Cerebellar cortex (tissue), 1 donor: ENCODE data around the gene DRC3.

Experiments used
- DNase-seq: peaks from one replicate; pipeline ENCODE4 v3.0.0-alpha.2; 2015; ENCODE audit warnings: low spot score

Gene DRC3

GRCh38 chr17:17965152-17965721, 7.4 kb upstream of the DRC3 start:
- DNase-seq = no peak

DNA sequence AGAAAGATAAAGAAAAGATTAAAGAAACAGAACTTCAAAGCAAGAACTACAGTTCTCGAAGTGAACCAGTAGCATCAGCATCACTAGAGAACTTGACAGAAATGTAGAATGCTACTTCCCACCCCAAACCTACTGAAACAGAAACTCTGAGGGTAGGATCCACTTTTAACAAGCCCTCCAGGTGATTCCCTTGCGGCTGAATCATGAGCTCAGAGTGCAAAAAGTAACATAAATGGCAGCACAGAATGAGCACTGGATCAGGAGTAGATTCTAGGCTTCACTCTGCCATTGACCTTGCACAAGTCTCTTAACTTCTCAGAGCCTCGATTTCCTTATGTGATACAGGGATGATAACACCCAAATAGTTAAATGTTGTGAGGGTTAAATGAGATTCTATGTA, 6.3 kb upstream of the DRC3 start:
- DNase-seq = no peak

GRCh38 chr17:17970699-17971430, 1.8 kb upstream of the DRC3 start:
- DNase-seq = no peak

DNA sequence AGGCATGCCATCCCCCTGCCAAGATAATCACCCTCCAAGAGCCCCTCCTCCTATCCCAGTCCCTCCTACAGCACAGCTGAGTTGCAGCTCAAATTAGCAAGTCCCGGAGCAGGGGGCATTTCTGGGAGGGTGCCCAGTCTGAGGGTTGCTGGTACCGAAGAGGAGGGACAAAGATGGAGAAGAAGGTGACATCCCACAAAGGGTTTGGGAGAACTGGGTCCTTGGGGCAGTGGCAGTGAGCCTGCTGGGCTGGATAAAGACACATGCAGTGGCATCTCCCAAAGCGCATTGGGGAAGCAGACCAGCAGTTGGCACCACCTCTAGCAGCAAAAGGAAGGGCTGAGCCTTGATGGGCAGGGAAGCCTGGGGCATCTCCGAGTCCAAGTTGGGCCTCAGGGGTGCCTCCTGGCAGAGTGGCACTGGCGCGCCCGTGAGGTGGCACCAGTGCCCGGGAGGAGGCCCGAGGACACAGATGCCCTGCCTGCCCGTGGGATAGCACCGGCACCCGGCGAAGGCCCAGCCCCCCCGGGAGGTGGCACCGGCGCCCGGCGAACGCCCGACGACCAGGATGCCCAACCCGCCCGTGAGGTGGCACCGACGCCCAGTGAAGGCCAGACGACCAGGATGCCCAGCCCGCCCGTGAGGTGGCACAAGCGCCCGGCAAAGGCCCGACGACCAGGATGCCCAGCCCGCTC, 1.1 kb upstream of the DRC3 start:
- no peak for DNase-seq

DNA sequence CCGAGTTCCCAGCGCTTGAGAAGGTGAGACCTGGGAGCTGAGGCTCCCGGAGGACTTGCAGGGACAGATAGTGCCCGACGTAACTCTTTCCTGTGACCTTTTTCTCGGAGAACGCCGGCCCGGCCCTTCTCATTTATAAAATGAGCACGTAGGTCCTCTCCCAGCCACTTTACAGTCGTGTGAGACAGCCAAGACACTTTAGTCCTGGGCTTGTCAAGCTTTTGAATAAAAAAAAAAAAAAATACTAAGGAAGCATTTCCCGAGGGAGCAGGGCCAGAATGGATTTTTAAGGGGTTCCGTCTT, 241 bp downstream of the DRC3 start:
- DNase-seq = no peak

GRCh38 chr17:17975436-17975835, 2.8 kb downstream of the DRC3 start:
- no peak for DNase-seq

GRCh38 chr17:17976931-17977570, 4.4 kb downstream of the DRC3 start:
- no peak for DNase-seq

DNA sequence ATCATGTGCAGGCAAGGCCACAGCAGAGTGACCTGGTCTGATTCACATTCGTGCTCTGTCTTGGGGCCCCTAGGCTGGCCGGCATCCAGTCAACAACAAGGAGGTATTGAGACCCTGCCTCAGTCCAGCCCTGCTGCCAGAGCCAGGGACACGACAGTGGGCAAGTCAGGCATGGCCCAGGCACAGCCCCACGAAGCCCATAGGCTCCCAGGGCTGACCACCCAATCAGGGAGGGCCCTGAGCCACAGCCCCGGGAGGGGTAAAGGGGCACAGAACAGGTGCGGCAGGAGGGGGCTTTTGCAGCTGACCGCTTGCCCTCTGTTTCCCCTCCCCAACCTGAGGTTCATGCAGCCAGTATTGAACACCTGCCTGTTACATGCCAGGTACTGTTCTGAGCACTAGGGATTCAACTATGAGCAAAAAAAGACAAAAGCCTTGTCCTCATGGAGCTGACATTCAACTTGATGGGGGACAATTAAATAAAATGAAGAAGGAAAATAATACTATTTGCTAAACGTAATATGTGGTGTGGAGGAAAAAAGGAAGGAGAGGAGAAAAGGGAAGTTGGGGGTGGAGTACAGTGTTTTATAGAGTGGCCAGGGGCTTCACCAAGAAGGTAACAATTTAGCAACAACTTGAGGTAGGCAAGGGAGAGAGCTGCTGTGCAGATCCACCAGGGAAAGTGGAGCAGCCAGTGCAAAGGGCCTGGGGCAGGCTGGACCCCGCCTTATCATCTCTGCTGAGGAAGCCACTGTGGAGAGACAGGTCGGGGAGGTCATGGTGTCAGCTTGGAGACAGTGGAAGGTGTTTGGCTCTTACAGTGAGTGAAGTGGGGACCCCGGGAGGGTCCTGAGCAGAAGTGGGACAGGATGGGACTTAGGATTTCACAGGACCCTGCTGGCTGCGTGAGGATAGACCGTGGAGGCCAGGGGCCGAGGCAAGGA, 6.1 kb downstream of the DRC3 start:
- no peak for DNase-seq

DNA sequence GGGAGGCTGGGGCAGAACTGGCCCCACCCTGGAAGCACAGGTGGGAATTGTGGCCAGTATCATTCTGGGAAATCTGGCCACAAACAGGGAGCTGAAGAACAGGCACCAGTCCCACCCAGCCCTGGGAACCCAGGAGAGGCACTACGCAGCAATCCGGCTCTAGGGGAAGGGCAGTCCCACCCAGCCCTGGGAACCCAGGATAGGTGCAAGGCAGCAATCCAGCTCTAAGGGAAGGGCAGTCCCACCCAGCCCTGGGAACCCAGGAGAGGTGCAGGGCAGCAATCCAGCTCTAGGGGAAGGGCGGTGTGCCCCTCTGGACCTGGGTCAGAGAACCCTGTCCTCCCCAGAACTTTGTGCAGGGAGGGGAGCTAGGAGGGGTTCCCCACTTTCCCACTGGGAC, 7.1 kb downstream of the DRC3 start:
- DNase-seq = no peak

DNA sequence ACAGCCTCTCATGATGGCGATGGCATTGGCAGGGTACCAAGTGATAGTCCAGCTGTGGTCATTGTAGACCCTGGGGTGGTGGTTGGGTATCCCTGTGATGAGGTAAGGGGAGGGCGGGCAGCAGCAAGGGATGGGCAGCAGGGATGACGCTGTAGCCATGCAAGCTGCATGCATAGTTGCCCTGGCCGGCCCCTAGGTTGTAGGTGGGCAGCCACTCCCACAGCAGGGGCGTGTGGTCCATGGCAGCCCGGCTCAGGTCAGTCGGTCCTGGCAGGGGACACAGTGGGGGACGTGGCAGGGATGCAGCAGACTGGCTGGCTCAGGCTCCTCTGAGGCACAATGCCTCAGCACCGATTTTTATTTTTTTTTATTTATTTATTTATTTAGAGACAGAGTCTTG, 8.7 kb downstream of the DRC3 start:
- DNase-seq = no peak

DNA sequence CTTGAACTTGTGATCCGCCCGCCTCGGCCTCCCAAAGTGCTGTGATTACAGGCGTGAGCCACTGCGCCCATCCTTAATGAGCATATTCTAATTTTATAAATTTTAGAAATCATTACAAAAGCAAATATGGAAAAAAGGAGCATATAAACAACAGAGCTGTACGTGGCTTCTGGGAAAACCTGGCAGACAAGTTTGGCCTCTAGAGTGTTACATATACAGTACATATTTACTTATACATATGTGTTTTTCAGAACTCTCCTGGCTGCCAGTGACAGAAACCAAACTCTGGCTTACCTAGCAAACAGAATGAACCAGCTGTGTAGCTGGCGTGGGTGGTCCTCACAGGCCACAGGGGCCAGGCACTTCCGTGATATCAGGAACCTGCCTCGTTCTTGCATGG, 10.1 kb downstream of the DRC3 start:
- DNase-seq = no peak

DNA sequence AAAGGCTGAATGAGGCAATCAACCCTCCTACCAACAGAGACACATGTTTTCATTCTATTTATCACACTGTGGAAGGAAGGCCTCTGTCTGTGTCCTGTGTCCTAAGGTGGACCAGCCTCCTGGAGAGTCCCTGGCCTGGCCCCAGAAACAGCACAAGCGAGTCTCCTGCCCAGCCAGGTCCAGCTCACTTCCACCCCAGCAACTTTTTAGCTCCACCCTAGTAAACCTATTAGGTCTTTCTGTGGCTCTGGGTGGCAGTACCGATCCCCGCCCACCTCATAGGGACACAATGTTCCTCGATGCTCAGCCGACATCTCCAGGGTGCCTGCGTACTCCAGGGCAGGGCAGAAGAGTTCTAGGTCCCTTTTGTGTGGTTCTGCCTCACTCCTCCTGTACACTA, 10.7 kb downstream of the DRC3 start:
- DNase-seq = no peak

DNA sequence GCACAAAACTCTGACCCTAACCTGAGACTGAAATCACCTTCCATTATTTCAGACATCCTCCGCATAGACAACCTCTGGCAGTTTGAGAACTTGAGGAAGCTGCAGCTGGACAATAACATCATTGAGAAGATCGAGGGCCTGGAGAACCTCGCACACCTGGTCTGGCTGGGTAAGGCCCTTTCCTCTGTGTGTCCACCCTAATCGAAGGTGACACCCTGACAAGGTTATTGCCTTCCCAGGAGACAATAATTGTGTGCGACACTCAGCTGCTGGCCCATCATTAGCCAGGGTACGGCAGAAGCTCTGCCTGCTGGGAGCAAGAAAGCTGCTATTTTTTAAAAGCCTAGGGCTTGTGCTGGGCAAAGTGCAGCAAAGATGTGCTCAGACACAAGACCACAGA, 11.1 kb downstream of the DRC3 start:
- DNase-seq = no peak

DNA sequence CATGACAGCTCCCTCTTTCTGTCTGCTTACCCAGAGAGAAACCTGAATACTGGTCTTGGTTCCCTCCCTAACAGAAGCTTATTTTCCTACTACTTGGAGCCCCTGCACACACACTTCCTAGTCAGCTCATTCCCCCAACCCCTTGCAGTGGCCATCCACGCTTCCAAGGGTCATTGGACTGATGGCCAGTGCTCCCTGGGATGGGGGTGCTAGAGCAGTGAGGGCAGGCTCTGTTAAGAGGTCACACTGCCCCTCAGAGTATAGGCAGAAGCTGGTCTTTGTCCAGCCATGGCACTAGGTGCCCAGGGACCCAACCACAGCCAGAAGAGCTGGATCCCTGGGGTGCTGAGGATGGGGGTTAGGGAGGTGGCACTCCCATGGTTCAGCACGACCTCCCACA, 12.5 kb downstream of the DRC3 start:
- no peak for DNase-seq

- no peak for DNase-seq
These were observed 12.9 kb downstream of the DRC3 start for GRCh38 chr17:17985555-17985954.

DNA sequence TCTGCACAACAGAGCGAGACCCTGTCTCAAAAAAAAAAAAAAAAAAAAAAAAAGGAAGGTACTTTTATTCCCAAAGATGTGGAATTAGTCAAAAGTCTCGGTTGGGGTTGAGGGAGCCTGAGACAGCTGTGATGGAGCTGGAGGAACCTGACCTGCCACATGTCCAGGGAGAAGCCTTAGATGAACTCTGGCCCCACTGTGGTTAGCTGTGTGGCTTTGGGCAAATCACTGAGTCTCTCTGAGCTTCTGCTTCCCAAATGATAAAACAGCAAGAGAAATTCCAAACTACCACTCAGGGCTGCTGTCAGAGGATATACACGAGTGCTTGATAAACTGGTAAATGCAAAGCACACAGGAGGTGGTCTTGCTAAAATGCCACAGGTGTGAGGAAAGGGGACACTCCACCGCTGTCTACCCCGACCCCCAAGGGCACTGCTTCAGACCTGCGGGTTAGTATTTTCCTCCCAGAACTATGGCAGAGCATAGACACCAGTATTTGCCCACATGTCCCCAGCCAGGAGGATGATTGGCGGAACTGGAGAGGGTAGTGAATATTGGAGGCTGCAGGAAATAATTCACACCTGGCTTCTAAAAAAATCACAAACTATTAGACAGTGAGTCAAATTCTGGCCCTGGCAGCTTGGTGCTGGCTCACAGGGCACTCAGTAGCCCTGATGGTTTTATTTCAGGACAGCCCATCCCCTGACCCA, 14.7 kb downstream of the DRC3 start:
- DNase-seq = no peak

GRCh38 chr17:17987901-17988300, 15.2 kb downstream of the DRC3 start:
- no peak for DNase-seq

DNA sequence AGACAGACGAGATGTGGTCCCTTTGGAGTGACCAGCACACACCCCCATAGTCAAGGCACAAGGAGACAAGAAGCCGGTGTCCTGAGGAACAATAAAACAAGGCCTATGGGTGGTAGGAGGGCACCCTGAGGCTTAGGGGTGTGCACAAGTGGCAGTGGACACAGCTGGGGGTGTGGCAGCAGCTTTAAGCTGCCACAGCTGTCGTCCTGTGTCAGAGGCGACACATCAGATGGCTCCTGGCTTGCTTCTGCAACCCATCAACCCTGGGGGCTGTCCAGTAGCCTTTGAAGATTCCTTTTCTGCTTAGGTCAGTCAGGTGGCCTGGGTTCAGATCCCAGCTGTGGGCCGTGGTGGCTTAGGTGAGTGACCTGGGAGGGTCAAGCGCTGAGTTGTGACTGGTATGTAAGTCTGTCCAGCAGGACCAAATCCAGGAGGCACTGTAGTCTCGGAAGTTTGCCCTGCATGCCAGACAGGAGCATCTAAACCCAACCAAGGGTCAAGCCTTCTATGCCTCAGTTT, 15.8 kb downstream of the DRC3 start:
- no peak for DNase-seq

DNA sequence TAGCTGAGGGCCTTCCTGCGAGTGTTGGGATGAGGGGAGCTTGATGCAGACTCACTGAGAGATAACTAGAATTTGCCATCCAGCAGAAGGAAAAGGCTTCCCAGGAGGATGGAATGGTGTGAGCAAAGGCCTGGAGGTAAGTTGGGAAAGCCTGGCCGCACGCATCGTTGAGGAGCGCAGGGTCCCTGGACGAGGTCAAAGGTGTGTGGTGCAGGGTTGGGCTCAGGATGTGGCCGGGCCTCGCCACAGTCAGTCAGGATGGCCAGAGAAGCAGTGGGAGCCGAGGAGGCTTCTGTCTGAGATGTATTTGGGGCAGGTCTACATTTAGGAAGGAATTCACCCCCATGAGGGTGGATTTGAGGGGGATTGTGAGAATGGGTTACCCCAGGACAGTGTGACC, 16.4 kb downstream of the DRC3 start:
- no peak for DNase-seq

DNA sequence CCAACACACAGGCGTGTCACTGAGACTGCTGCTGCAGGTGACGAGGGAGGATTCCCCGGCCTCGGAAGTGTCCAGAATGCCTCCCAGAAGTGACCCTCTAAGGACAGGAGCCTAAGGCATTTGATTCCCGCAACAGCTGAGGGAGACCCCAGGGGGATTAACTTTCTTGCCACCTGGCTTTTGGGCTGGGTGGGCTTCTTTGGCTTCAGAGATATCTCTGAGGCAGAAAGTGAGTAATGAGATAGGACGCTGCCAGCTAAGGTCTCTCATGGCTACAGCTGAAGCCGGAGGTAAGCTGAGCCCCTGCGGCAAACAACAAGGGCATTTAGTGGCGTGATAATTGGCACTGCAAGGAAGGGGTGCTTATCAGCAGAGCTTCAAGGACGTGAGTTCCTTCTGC, 17.0 kb downstream of the DRC3 start:
- DNase-seq = no peak

- no peak for DNase-seq
These were observed 17.6 kb downstream of the DRC3 start for GRCh38 chr17:17990282-17990681.
